ENCODE measurements around the gene EEF1G. TPM values are rescaled to one million over a fixed set of nuclear protein-coding genes. Genes with fewer than 3 reads are reported as not detected.

The EEF1G gene
- total and polyA plus RNA-seq, 9 of the 15 experiments (the other 6 are each of a cell fraction or from before 2014, with no cell fraction given): 985 to 2,349 (median 2,035) TPM

DNA sequence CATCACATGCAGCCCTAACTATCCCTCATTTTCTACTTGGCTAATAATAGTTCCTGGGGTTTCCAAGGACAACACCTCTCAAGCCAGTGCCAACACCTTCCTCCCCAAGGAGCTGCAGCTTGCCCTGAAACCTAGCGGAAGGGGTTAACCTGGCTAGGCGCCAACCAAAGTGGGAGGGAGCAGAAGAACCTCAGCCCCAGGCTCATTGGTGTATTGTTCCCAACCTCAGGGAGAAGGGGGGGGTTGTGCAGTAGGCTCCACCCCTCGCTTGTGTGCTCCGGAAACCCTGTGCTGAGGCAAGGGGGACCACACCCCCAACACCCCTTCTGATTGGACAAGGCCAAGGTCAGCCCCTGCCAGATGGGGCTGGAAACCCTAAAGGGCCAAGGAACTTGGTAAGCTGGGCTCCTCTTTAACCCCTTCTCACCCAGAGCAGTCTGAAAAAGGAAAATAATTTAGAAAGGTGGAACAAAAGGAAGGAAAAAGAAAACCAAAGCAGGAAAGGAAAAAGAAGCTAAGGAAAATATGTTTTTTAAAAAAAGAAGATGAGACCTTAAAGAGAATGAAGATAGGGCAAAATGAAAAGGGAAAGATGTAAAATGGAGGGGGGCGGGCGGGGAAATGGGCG is 25.5 kb upstream of the EEF1G start (continued):
- TF ChIP-seq MGA (IDR thresholded peaks at IDR 0.05): no peak
- no peak for TF ChIP-seq ZNF324 (CRISPR knock-in tag; IDR thresholded peaks at IDR 0.05)
- TF ChIP-seq TBL1XR1 (IDR thresholded peaks at IDR 0.05; ENCODE audit: low read length in 2 of 2): 0 out of 4 replicates have a peak, but pooled peaks of 1 of the 2 experiments have one; percentile 24
- TF ChIP-seq PURB (CRISPR knock-in tag; IDR thresholded peaks at IDR 0.05; ENCODE audit: low read depth): no peak
- no peak for TF ChIP-seq ZNF717 (CRISPR knock-in tag; IDR thresholded peaks at IDR 0.05)
- no peak for TF ChIP-seq ZNF217 (CRISPR knock-in tag; IDR thresholded peaks at IDR 0.05)
- TF ChIP-seq ZNF780A (CRISPR knock-in tag; IDR thresholded peaks at IDR 0.05): no peak
- TF ChIP-seq TCF7 (IDR thresholded peaks at IDR 0.05; ENCODE audit: borderline replicate concordance): no peak
- no peak for TF ChIP-seq SRSF7 (optimal IDR thresholded peaks at IDR 0.05; ENCODE audit: low read depth, low read length)
- TF ChIP-seq RNF2 (IDR thresholded peaks at IDR 0.05): peak; percentile 67; the same call in 1 of the 2 replicates
- TF ChIP-seq MEF2A (IDR thresholded peaks at IDR 0.05; ENCODE audit: control insufficient read depth, low read depth, low read length): no peak
- TF ChIP-seq, protein P1, sequence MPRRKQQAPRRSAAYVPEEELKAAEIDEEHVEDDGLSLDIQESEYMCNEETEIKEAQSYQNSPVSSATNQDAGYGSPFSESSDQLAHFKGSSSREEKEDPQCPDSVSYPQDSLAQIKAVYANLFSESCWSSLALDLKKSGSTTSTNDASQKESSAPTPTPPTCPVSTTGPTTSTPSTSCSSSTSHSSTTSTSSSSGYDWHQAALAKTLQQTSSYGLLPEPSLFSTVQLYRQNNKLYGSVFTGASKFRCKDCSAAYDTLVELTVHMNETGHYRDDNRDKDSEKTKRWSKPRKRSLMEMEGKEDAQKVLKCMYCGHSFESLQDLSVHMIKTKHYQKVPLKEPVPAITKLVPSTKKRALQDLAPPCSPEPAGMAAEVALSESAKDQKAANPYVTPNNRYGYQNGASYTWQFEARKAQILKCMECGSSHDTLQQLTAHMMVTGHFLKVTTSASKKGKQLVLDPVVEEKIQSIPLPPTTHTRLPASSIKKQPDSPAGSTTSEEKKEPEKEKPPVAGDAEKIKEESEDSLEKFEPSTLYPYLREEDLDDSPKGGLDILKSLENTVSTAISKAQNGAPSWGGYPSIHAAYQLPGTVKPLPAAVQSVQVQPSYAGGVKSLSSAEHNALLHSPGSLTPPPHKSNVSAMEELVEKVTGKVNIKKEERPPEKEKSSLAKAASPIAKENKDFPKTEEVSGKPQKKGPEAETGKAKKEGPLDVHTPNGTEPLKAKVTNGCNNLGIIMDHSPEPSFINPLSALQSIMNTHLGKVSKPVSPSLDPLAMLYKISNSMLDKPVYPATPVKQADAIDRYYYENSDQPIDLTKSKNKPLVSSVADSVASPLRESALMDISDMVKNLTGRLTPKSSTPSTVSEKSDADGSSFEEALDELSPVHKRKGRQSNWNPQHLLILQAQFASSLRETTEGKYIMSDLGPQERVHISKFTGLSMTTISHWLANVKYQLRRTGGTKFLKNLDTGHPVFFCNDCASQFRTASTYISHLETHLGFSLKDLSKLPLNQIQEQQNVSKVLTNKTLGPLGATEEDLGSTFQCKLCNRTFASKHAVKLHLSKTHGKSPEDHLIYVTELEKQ (CRISPR knock-in tag; IDR thresholded peaks at IDR 0.05): no peak
- TF ChIP-seq ZSCAN29 (IDR thresholded peaks at IDR 0.05): no peak

All from K562 (cell line).